ENCODE results near the gene F13A1. TPM values are rescaled to one million over a fixed set of nuclear protein-coding genes. Genes with fewer than 3 reads are reported as not detected.

The F13A1 gene
- total and polyA plus RNA-seq, 2 donors (not counting 3 experiments of a cell fraction or from before 2014, with no cell fraction given): not detected

DNA sequence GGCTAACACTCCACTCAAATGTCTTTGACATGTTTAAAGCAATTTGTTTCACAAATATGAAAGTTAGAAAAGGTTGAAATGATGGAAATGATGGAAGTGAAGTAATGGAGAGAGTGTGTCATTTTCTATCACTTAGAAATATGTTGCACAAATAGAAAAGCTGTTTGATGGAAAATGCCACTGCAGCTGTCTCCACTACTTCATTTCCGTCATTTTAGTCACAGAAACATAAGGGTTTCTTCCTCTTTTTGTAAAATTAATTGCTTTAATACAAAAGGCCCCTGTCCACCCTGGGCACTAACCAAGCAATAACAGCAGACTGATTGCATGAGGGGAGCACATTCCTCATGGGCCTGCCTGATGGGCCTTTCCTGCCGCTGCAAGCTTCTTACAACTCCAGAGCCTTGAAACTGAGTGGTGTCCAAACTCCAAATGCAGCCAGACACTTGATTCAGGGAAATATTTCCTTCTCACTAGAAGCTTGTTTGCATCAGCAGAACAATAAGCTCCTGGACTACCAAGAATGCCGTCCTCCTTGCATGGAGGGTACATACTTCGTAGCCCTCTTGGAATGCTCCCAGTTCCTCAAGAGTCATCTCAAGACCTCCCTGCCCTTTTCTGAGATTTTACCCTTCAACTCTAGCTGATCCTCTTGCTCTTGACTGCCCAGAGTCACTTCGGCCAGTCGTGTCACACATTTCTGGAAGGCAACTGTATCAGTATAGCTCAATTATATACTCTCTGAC is 36.1 kb downstream of the F13A1 start:
- no peak overlapping the region for H2AFZ ChIP-seq (ENCODE audit: low read depth, low read length)
- no peaks in the 10 kb centered on the region for H4K20me1 ChIP-seq (replicated peaks; ENCODE audit: control insufficient read depth, extremely low read depth, insufficient read depth, low read length)
- DNase-seq (ENCODE audit: low read depth, low spot score) (no peak), FAIRE-seq (no peak)
- ChIA-PET CTCF (no interaction called here), POLR2A (no interaction called here)
- BruUV-seq (replicated peaks): no TSS peak
- H3K4me3 ChIP-seq (replicated peaks in 1 of 3; ENCODE audit: insufficient read depth in 1 of 3, low read depth in 1 of 3, low read length in 3 of 3): no peak overlapping the region
- intact Hi-C loops (cut with micrococcal nuclease) (no loop called here), dilution Hi-C loops (cut with MboI; ENCODE audit: extremely low pct_ligation_motif_present, low sequenced_read_pairs) (no loop called here)
- H3K9me1 ChIP-seq (replicated peaks; ENCODE audit: control insufficient read depth, extremely low read depth, insufficient read depth, low read length): no peaks in the 10 kb centered on the region
- no peak overlapping the region for H3K4me2 ChIP-seq (ENCODE audit: insufficient read depth, low read length)
- no peak for TF ChIP-seq MYC (IDR thresholded peaks at IDR 0.05; ENCODE audit: low read depth, low read length)
- TF ChIP-seq POLR2A (IDR thresholded peaks at IDR 0.05; ENCODE audit: low read depth, low read length): no peak
- no peak for TF ChIP-seq FOS (IDR thresholded peaks at IDR 0.05; ENCODE audit: borderline replicate concordance, insufficient read depth, low read length)
- no peak for TF ChIP-seq JUN (IDR thresholded peaks at IDR 0.05; ENCODE audit: borderline replicate concordance, insufficient read depth, insufficient read length, low read depth)
- no peak for TF ChIP-seq POLR2AphosphoS5 (IDR thresholded peaks at IDR 0.05; ENCODE audit: insufficient read depth, low read depth, low read length)
- TF ChIP-seq GATA2 (IDR thresholded peaks at IDR 0.05; ENCODE audit: insufficient read depth, insufficient read length, low read depth, low read length): no peak
- TF ChIP-seq EZH2 (IDR thresholded peaks at IDR 0.05; ENCODE audit: borderline replicate concordance, low read depth, low read length, severe bottlenecking): no peak
- TF ChIP-seq, protein P1, sequence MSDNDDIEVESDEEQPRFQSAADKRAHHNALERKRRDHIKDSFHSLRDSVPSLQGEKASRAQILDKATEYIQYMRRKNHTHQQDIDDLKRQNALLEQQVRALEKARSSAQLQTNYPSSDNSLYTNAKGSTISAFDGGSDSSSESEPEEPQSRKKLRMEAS (IDR thresholded peaks at IDR 0.05; ENCODE audit: insufficient read depth, insufficient read length): no peak
- TF ChIP-seq, protein P2, sequence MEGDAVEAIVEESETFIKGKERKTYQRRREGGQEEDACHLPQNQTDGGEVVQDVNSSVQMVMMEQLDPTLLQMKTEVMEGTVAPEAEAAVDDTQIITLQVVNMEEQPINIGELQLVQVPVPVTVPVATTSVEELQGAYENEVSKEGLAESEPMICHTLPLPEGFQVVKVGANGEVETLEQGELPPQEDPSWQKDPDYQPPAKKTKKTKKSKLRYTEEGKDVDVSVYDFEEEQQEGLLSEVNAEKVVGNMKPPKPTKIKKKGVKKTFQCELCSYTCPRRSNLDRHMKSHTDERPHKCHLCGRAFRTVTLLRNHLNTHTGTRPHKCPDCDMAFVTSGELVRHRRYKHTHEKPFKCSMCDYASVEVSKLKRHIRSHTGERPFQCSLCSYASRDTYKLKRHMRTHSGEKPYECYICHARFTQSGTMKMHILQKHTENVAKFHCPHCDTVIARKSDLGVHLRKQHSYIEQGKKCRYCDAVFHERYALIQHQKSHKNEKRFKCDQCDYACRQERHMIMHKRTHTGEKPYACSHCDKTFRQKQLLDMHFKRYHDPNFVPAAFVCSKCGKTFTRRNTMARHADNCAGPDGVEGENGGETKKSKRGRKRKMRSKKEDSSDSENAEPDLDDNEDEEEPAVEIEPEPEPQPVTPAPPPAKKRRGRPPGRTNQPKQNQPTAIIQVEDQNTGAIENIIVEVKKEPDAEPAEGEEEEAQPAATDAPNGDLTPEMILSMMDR (IDR thresholded peaks at IDR 0.05; ENCODE audit: extremely low read depth in 1 of 2, insufficient read depth in 1 of 2, low read depth in 1 of 2, low read length in 2 of 2): no peak
- no peak overlapping the region for H3K9ac ChIP-seq (replicated peaks; ENCODE audit: extremely low read depth, insufficient read depth, low read length)
- no peaks in the 10 kb centered on the region for H3K36me3 ChIP-seq (ENCODE audit: control insufficient read depth in 2 of 2, extremely low read depth in 1 of 2, insufficient read depth in 2 of 2, low read length in 2 of 2)
- H3K27me3 ChIP-seq (ENCODE audit: control insufficient read depth in 2 of 2, insufficient read depth in 2 of 2, low read length in 2 of 2): no peaks in the 10 kb centered on the region
- H3K27ac ChIP-seq (ENCODE audit: insufficient read depth, low read depth, low read length): no peak overlapping the region
- no peaks in the 10 kb centered on the region for H3K4me1 ChIP-seq (ENCODE audit: control insufficient read depth, extremely low read depth, insufficient read depth, low read length)
- H3K9me3 ChIP-seq (replicated peaks; ENCODE audit: control insufficient read depth, insufficient read depth, low read length): no peaks in the 10 kb centered on the region
- H3K79me2 ChIP-seq (ENCODE audit: control insufficient read depth, insufficient read depth, low read length): no peaks in the 10 kb centered on the region
